K562 (cell line): Measurements from ENCODE around the gene NENF. TPM values are rescaled to one million over a fixed set of nuclear protein-coding genes. Genes with fewer than 3 reads are reported as not detected.

Experiments used
- ATF4 ChIP-seq: fragments of 450-650 bp; formaldehyde crosslinking; IDR thresholded peaks from 2 replicates; pipeline ENCODE4 v1.4.0; 2022; ENCODE audit warnings: mild to moderate bottlenecking, moderate library complexity
- BRCA1 ChIP-seq, 2 experiments: fragments of 450-650 bp in 1 of 2; sonication (generic) in 1 of 2; formaldehyde crosslinking in 1 of 2; IDR thresholded peaks; 2 replicates each; pipeline versions ENCODE4 v1.5.0 to v1.6.1; 2017 to 2020; ENCODE audit warnings: mild to moderate bottlenecking in 1 of 2, missing genetic modification reagents in 1 of 2
- CBFA2T2 ChIP-seq: fragments of 450-650 bp; conservative IDR thresholded peaks from 2 replicates; pipeline ENCODE4 v1.6.1; 2017; ENCODE audit warnings: mild to moderate bottlenecking
- DPF2 ChIP-seq: fragments of 450-650 bp; IDR thresholded peaks from 2 replicates; pipeline ENCODE4 v1.6.1; 2016
- E2F8 ChIP-seq: fragments of 450-650 bp; IDR thresholded peaks from 2 replicates; pipeline ENCODE4 v1.7.1; 2018; ENCODE audit warnings: mild to moderate bottlenecking, low read depth; ENCODE audit not compliant: partially characterized antibody
- ESRRA ChIP-seq: fragments of 450-650 bp; IDR thresholded peaks from 2 replicates; pipeline ENCODE4 v1.6.1; 2014; ENCODE audit warnings: low read depth, mild to moderate bottlenecking, moderate library complexity, borderline replicate concordance
- FOXM1 ChIP-seq, 2 experiments: fragments of 450-650 bp in 1 of 2; sonication (generic) in 1 of 2; formaldehyde crosslinking in 1 of 2; IDR thresholded peaks; 2 replicates each; pipeline versions ENCODE4 v1.6.1 to v1.9.0; 2017 to 2022; ENCODE audit warnings: low read depth in 2 of 2, mild to moderate bottlenecking in 2 of 2, missing genetic modification reagents in 1 of 2, moderate library complexity in 1 of 2
- GABPB1 ChIP-seq: sonication (generic); formaldehyde crosslinking; IDR thresholded peaks from 2 replicates; pipeline ENCODE4 v1.8.0; 2022; ENCODE audit warnings: mild to moderate bottlenecking, missing genetic modification reagents
- JUND ChIP-seq, 2 experiments: IDR thresholded peaks; 2 replicates in 1 of 2; 3 replicates in 1 of 2; pipeline ENCODE4 v1.6.1; 2011; ENCODE audit warnings: borderline replicate concordance in 2 of 2, low read depth in 2 of 2, low read length in 2 of 2, improper control_type of control experiment in 1 of 2, missing biosample characterization in 1 of 2, missing genetic modification characterization in 1 of 2, missing genetic modification reagents in 1 of 2
- LEF1 ChIP-seq: fragments of 450-650 bp; IDR thresholded peaks from 2 replicates; pipeline ENCODE4 v1.6.1; 2016; ENCODE audit warnings: mild to moderate bottlenecking
- MIER1 ChIP-seq: fragments of 450-650 bp; IDR thresholded peaks from 2 replicates; pipeline ENCODE4 v1.6.1; 2016; ENCODE audit warnings: antibody characterized with exemption, mild to moderate bottlenecking, low read depth
- NFXL1 ChIP-seq: fragments of 450-650 bp; formaldehyde crosslinking; IDR thresholded peaks from 2 replicates; pipeline ENCODE4 v1.4.0; 2021; ENCODE audit warnings: mild to moderate bottlenecking
- SIN3B ChIP-seq: fragments of 450-650 bp; IDR thresholded peaks from 2 replicates; pipeline ENCODE4 v1.6.1; 2017; ENCODE audit warnings: low read depth, mild to moderate bottlenecking, moderate library complexity
- SMAD3 ChIP-seq: fragments of 450-650 bp; formaldehyde crosslinking; conservative IDR thresholded peaks from 2 replicates; pipeline ENCODE4 v1.4.0; 2020; ENCODE audit warnings: mild to moderate bottlenecking
- SP2 ChIP-seq: IDR thresholded peaks from 2 replicates; pipeline ENCODE4 v1.6.1; 2011; ENCODE audit warnings: mild to moderate bottlenecking, low read depth, low read length, moderate library complexity; ENCODE audit not compliant: poor library complexity, severe bottlenecking; ENCODE audit errors: extremely low read depth
- SREBF2 ChIP-seq: sonication (generic); formaldehyde crosslinking; IDR thresholded peaks from 2 replicates; pipeline ENCODE4 v1.4.0; 2020; ENCODE audit warnings: mild to moderate bottlenecking, missing genetic modification reagents
- SRSF3 ChIP-seq: fragments of 200-400 bp; formaldehyde crosslinking; IDR thresholded peaks from 2 replicates; pipeline ENCODE4 v1.6.1; 2016; ENCODE audit warnings: mild to moderate bottlenecking, low read length, moderate library complexity; ENCODE audit not compliant: insufficient read depth
- TAF15 ChIP-seq: fragments of 200-400 bp; formaldehyde crosslinking; IDR thresholded peaks from 2 replicates; pipeline ENCODE4 v1.6.1; 2017; ENCODE audit warnings: mild to moderate bottlenecking, low read depth, low read length, moderate library complexity
- TAL1 ChIP-seq: fragments of 450-650 bp; IDR thresholded peaks from 2 replicates; pipeline ENCODE4 v1.6.1; 2016; ENCODE audit warnings: mild to moderate bottlenecking
- U2AF2 ChIP-seq: fragments of 200-400 bp; formaldehyde crosslinking; optimal IDR thresholded peaks from 2 replicates; pipeline ENCODE3; 2017; ENCODE audit warnings: low read depth, mild to moderate bottlenecking, low read length
- XRCC5 ChIP-seq: fragments of 200-400 bp; formaldehyde crosslinking; IDR thresholded peaks from 2 replicates; pipeline ENCODE4 v1.6.1; 2017; ENCODE audit warnings: low read depth, mild to moderate bottlenecking, low read length
- YBX1 ChIP-seq: fragments of 450-650 bp; IDR thresholded peaks from 2 replicates; pipeline ENCODE4 v1.7.1; 2016; ENCODE audit warnings: mild to moderate bottlenecking
- ZC3H8 ChIP-seq: fragments of 450-650 bp; IDR thresholded peaks from 2 replicates; pipeline ENCODE4 v1.6.1; 2017
- ZEB2 ChIP-seq: fragments of 450-650 bp; IDR thresholded peaks from 2 replicates; pipeline ENCODE4 v1.6.1; 2016
- ZNF134 ChIP-seq: fragments of 250-450 bp; sonication (Bioruptor Pico); conservative IDR thresholded peaks from 2 replicates; pipeline ENCODE4 v1.4.0; 2020
- ZNF277 ChIP-seq: fragments of 250-450 bp; sonication (Bioruptor Pico); IDR thresholded peaks from 2 replicates; pipeline ENCODE4 v1.8.0; 2022; ENCODE audit warnings: inconsistent platforms, mild to moderate bottlenecking, moderate library complexity, borderline replicate concordance
- ZNF696 ChIP-seq: fragments of 250-450 bp; sonication (Bioruptor Pico); conservative IDR thresholded peaks from 2 replicates; pipeline ENCODE4 v1.4.0; 2020; ENCODE audit warnings: mild to moderate bottlenecking, moderate library complexity
- polyA plus RNA-seq, 8 experiments: library from polyadenylated mRNA; depleted of rRNA in 4 of 8; stranded (reverse) in 5 of 8; unstranded in 3 of 8; fragments of >200 nt; fragmentation: Nextera tagmentation in 2 of 8; fragmentation: Illumina TruSeq in 1 of 8; extraction: Ambion mirVana in 2 of 8; extraction: Trizol in 1 of 8; gene quantifications; 2 replicates each; pipeline versions ENCODE4 v1.2.1 to v1.2.3, GENCODE V29; 2011 to 2014; ENCODE audit warnings: inconsistent platforms in 1 of 8, missing spikeins in 1 of 8
- total RNA-seq, 7 experiments: library from RNA; depleted of rRNA in 6 of 7; stranded (reverse); fragments of >200 nt in 6 of 7; fragmentation: Illumina TruSeq in 2 of 7; extraction: Trizol in 2 of 7; gene quantifications; 2 replicates each; pipeline versions ENCODE4 v1.2.1 to v1.2.3, GENCODE V29; 2011 to 2021; ENCODE audit warnings: low replicate concordance in 1 of 7

NENF gene
- total and polyA plus RNA-seq, 9 of the 15 experiments (the other 6 are each of a cell fraction or from before 2014, with no cell fraction given), result 6.1 to 100 (median 72.8) TPM

- TF ChIP-seq ZC3H8 (no peak), YBX1 (no peak), GABPB1 (CRISPR knock-in tag) (no peak), DPF2 (peak; percentile 72), XRCC5 (no peak), FOXM1 (IDR thresholded peaks at IDR 0.05; ENCODE audit: low read depth) (no peak), FOXM1 (CRISPR knock-in tag; IDR thresholded peaks at IDR 0.05; ENCODE audit: low read depth) (no peak), TAF15 (no peak), SRSF3 (no peak), SP2 (no peak), ESRRA (no peak; the same call in 1 of the 2 replicates), CBFA2T2 (peak; percentile 56; the same call in 1 of the 2 replicates), ZNF277 (CRISPR knock-in tag) (no peak), TAL1 (peak; percentile 49; the same call in 1 of the 2 replicates), U2AF2 (no peak), SREBF2 (CRISPR knock-in tag) (no peak), SIN3B (no peak), NFXL1 (CRISPR knock-in tag) (no peak), ATF4 (CRISPR knock-in tag) (no peak), ZEB2 (0 out of 2 replicates have a peak, but pooled peaks have one; percentile 33), MIER1 (no peak), SMAD3 (CRISPR knock-in tag) (no peak), BRCA1 (IDR thresholded peaks at IDR 0.05) (no peak), BRCA1 (CRISPR knock-in tag; IDR thresholded peaks at IDR 0.05) (no peak), JUND (IDR thresholded peaks at IDR 0.05; ENCODE audit: borderline replicate concordance, low read depth, low read length) (peak; percentile 40; the same call in 1 of the 2 replicates), JUND (tag; IDR thresholded peaks at IDR 0.05; ENCODE audit: borderline replicate concordance, low read depth, low read length) (peak; percentile 35; the same call in 1 of the 3 replicates), ZNF696 (CRISPR knock-in tag) (no peak), LEF1 (peak; percentile 45; the same call in 1 of the 2 replicates), E2F8 (no peak), ZNF134 (no peak)
Observed at GRCh38 chr1:212438831-212439237, 6.1 kb downstream of the NENF start (continued).
